Skeletal muscle tissue (tissue), 4 donors: ENCODE data around the gene ZNF608. TPM values are rescaled to one million over a fixed set of nuclear protein-coding genes. Genes with fewer than 3 reads are reported as not detected.
A peak's percentile ranks its signal among the peaks of the same experiment; 100 is the strongest.

Source experiments
- H3K27ac ChIP-seq: one replicate; pipeline ENCODE4 v1.7.0; 2013; ENCODE audit warnings: mild to moderate bottlenecking, low read depth, low read length, inconsistent platforms
- H3K27me3 ChIP-seq, 3 donors: one replicate each; pipeline ENCODE4 v1.7.0; 2013; ENCODE audit warnings: low read length in 3 of 3; ENCODE audit not compliant: control insufficient read depth in 3 of 3, insufficient read depth in 3 of 3
- H3K36me3 ChIP-seq, 3 donors: one replicate each; pipeline ENCODE4 v1.7.0; 2013; ENCODE audit warnings: low read length in 3 of 3; ENCODE audit not compliant: control insufficient read depth in 3 of 3, insufficient read depth in 3 of 3
- H3K4me1 ChIP-seq, 3 donors: one replicate each; pipeline ENCODE4 v1.7.0; 2013; ENCODE audit warnings: low read length in 3 of 3, mild to moderate bottlenecking in 3 of 3; ENCODE audit not compliant: control insufficient read depth in 3 of 3, insufficient read depth in 3 of 3
- H3K4me3 ChIP-seq, 3 donors: one replicate each; pipeline ENCODE4 v1.7.0; 2013; ENCODE audit warnings: low read length in 3 of 3
- H3K9ac ChIP-seq, 3 donors: one replicate each; pipeline ENCODE4 v1.7.0; 2013; ENCODE audit warnings: low read length in 3 of 3, mild to moderate bottlenecking in 3 of 3, moderate library complexity in 2 of 3, low read depth in 1 of 3
- H3K9me3 ChIP-seq, 3 donors: one replicate each; pipeline ENCODE4 v1.7.0; 2013; ENCODE audit warnings: low read length in 3 of 3; ENCODE audit not compliant: control insufficient read depth in 3 of 3
- total RNA-seq: library from RNA; depleted of rRNA; stranded (reverse); fragments of >200 nt; gene quantifications from one replicate; pipeline ENCODE4 v1.2.3, GENCODE V29; 2014
- donor health status: Osteomylitis.

The ZNF608 gene
- total RNA-seq, 1 donor from 2014 or later = 31.3 TPM

DNA sequence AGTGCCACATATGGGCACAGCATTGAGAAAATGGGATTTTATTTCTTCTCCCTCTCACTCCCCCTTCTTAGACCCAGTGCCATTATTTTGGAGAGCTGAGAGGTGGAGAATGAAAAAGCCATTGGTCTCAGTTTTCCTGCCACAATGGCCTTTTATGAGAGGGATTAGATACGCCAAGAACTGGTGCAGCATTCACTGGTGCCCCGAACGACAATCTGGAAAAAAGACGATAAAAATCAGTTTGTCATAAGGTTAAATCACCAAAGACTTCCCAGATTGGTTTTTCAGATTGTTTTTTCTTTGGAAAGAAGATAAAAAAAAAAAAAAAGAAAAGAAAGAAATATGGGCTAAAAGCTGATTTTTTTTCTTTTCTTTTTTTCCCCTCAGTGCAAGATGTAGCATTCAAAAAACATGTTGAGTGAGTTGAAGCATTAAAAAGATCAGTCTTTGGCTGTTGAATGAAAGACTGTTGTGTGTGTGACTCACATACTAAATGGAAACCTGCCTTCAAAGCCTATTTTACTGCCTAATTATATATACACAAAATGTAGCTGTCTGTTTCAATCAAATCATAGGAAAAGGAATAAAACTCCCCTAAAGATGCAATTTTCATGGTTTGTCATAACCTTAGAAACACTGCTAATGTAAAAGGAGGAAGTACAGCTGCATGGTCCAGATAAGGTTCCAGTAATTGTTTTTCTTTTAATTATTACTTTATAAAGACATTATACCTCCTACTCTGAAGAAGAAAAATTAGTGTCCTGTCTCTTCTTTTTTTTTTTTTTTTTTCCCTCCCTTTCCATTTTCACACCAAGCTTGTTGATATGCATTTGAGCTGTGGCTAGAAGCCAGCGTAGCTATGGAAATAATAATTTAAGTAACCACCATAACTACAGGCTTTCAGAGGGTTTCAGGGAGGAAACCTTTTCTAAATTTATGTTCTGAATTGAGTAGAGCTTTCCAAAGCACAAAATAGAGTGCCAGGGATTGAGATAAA is 27.2 kb upstream of the ZNF608 start:
- Histone ChIP-seq H3K36me3 (no peaks in the 10 kb centered on the region), H3K4me3 (no peak overlapping the region), H3K9ac (no peak overlapping the region), H3K9me3 (no peaks in the 10 kb centered on the region), H3K4me1 (no peaks in the 10 kb centered on the region), H3K27ac (no peak overlapping the region), H3K27me3 (no peaks in the 10 kb centered on the region)

GRCh38 chr5:124772457-124773200 is 26.2 kb upstream of the ZNF608 start:
- Histone ChIP-seq H3K4me1 (no peaks in the 10 kb centered on the region), H3K9ac (no peak overlapping the region), H3K36me3 (no peaks in the 10 kb centered on the region), H3K27me3 (no peaks in the 10 kb centered on the region), H3K4me3 (no peak overlapping the region), H3K9me3 (no peaks in the 10 kb centered on the region), H3K27ac (no peak overlapping the region)

DNA sequence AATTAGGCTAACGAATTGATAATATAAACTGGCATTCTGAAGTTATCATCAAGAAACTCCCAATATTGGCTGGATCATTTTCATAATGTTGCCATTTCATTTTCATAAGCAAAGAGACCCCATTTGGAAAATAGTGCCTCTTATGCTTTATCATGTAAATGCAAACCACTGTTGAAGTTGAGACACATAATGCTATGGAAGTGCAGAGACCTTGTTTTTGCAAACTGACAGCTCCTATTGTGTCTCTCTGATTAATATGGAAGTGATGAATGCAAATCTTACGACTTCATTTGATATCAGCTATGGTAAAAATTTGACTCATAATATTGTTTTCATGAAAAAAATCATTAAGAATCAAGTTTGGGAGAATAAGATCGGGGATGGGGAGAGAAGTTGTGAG is 25.3 kb upstream of the ZNF608 start:
- H3K9ac ChIP-seq = no peak overlapping the region
- no peaks in the 10 kb centered on the region for H3K9me3 ChIP-seq
- no peaks in the 10 kb centered on the region for H3K27me3 ChIP-seq
- H3K4me3 ChIP-seq = no peak overlapping the region
- no peaks in the 10 kb centered on the region for H3K36me3 ChIP-seq
- H3K4me1 ChIP-seq = no peaks in the 10 kb centered on the region
- H3K27ac ChIP-seq = no peak overlapping the region

DNA sequence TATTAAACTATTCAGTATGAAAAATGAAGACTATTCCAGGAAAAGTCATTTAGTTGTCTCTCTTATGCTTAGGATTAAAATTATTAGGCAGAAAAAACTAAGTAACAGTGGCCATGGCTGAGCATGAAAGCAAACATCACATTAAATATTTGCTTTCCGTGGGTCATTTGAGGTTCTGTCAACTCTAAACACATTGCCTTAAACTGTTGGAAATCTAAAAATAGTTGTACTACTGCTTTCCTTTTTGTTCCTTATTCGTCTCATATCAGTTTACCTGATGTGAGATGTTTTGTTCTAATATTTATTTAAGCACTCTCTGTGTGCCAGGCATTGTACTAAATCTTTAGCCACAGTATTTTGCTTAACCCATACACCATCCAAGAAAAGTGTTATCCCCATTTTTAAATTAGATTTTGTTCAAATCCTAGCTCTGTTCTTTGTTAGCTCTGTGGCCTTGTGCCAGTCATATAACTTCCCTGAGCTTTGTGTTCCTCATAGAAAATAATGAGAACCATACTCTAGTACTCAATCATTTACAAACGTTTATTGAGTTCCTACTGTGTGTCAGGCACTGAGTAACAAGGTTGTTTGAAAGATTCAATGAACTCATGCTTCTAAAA is 18.7 kb upstream of the ZNF608 start:
- Histone ChIP-seq H3K9me3 (no peaks in the 10 kb centered on the region), H3K4me3 (no peak overlapping the region), H3K9ac (no peak overlapping the region), H3K27me3 (no peaks in the 10 kb centered on the region), H3K27ac (no peak overlapping the region), H3K4me1 (no peaks in the 10 kb centered on the region), H3K36me3 (no peaks in the 10 kb centered on the region)

DNA sequence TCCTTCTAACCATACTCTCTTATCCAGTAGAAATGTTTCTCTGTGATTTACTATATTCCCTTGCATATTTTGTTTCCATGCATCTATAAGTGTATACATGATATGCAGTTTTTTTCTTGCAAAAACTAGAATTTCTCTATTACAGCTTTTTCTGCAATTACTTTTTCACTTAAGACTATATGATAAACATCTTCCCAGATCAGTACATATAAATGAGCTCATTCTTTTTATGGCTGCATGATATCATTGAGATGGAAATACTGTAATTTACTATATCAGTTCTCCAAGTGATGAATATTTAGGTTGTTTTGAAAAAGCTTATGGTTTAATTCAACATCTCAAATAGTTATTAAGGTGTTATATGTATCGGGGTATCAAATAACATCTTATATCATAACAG is 18.1 kb upstream of the ZNF608 start:
- Histone ChIP-seq H3K27me3 (no peaks in the 10 kb centered on the region), H3K4me3 (no peak overlapping the region), H3K9ac (no peak overlapping the region), H3K9me3 (no peaks in the 10 kb centered on the region), H3K27ac (no peak overlapping the region), H3K36me3 (no peaks in the 10 kb centered on the region), H3K4me1 (no peaks in the 10 kb centered on the region)

- no peak overlapping the region for H3K4me3 ChIP-seq
- H3K27me3 ChIP-seq = no peaks in the 10 kb centered on the region
- H3K9me3 ChIP-seq = no peaks in the 10 kb centered on the region
- H3K27ac ChIP-seq = no peak overlapping the region
- no peaks in the 10 kb centered on the region for H3K4me1 ChIP-seq
- H3K9ac ChIP-seq = no peak overlapping the region
- H3K36me3 ChIP-seq = no peaks in the 10 kb centered on the region
Measured at GRCh38 chr5:124761010-124761409, 14.6 kb upstream of the ZNF608 start.

DNA sequence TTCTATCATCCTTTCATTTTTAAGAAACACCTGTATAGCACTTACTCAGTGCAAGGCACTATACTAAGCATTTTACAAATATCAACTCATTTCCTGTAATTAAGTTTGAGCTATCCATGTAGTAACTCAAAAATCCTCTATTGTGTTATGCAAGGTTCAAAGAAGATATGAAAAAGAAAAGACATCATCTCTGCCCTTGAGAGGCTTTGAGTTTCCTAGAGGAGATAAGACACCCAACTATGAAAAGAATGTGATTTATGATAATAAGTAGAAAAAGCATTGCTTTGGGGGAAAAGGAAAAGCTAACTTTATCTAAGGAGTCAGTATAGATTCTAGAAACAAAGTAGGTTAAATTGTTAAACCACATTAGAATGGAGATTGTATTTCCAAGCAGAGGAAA is 14.2 kb upstream of the ZNF608 start:
- no peak overlapping the region for H3K4me3 ChIP-seq
- no peak overlapping the region for H3K9ac ChIP-seq
- H3K36me3 ChIP-seq = no peaks in the 10 kb centered on the region
- no peaks in the 10 kb centered on the region for H3K27me3 ChIP-seq
- no peak overlapping the region for H3K27ac ChIP-seq
- no peaks in the 10 kb centered on the region for H3K9me3 ChIP-seq
- H3K4me1 ChIP-seq = no peaks in the 10 kb centered on the region

DNA sequence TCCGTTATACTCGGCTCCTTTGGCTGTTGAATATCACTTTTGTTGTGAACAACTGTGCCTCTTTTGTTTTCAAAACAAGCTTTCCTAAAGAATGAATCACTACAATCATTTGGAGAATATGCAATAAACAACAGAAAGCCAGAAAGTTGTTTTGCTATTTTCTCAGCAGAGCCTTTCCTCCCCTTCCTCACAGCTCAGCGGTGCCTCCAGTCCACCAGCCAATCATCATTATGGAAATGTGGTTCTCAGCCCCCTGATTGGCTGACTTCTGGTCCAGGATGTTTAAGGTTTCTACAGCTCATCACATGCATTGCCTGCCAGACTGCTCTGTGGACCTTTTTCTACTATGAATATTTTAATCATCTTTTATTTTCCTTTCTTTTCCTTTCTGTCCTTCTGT is 9.1 kb upstream of the ZNF608 start:
- Histone ChIP-seq H3K36me3 (no peaks in the 10 kb centered on the region), H3K27ac (no peak overlapping the region), H3K4me3 (peak overlapping the region in 1 of 3 donors; percentile 17), H3K27me3 (no peaks in the 10 kb centered on the region), H3K9me3 (no peaks in the 10 kb centered on the region), H3K9ac (no peak overlapping the region), H3K4me1 (peaks cover 0 to 4% (median 0%) of the 10 kb centered on the region in 3 donors)

DNA sequence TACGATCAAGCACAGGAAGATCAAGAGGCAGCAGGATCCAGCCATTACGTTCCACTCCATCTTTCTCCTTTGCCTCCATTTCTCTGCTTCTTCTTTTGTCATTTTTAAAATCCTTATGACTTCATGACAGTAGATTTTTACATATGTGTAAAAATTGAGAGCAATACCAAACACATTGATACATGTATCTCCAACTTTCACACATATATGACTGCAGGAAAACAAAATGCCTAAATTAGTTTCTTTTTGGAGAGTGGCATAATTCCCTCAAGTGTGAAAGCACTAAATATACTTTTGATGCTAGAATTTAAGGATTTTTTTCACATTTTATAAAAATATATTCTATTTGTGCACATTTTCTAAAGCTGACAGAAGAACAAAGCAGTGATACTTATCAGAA is 8.6 kb upstream of the ZNF608 start:
- Histone ChIP-seq H3K27ac (no peak overlapping the region), H3K36me3 (no peaks in the 10 kb centered on the region), H3K4me1 (peaks cover 0 to 4% (median 0%) of the 10 kb centered on the region in 3 donors), H3K4me3 (peak overlapping the region in 1 of 3 donors; percentile 18), H3K27me3 (no peaks in the 10 kb centered on the region), H3K9me3 (no peaks in the 10 kb centered on the region), H3K9ac (peak overlapping the region in 1 of 3 donors; percentile 8)
